ENCODE measurements around the gene RASA2. TPM values are rescaled to one million over a fixed set of nuclear protein-coding genes. Genes with fewer than 3 reads are reported as not detected.

Gene RASA2
- total and polyA plus RNA-seq, 2 of the 8 experiments (the other 6 are each of a cell fraction or from before 2014, with no cell fraction given), result 3.5 to 15.9 TPM

DNA sequence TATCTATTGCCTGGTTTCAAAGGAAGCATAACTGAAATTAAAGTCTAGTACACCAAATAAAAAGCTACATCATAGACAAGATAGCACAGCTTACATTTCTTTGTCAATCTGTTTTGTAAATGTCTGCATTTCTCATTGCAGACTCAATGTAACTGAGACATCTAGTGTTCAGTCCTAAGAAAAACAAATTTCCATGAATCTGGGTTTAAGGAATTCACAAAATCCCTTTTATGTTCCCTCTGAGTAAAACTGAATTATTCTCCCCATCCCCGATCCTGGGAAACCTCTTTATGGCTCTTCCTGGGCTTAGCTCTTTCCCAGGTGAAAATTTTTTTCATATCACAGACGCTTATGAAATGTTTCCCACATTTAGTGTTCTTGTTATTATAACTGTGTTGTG lies 21.6 kb upstream of the RASA2 start:
- no peaks in the 10 kb centered on the region for H3K4me1 ChIP-seq (replicated peaks in 1 of 4; ENCODE audit: control insufficient read depth in 3 of 4, insufficient read depth in 4 of 4, low read length in 3 of 4)
- no peak overlapping the region for H4K5ac ChIP-seq (ENCODE audit: insufficient read length, low read depth, low read length)
- FAIRE-seq (no peak), DNase-seq (ENCODE audit: low read depth in 1 of 2, low spot score in 2 of 2) (no peak)
- ChIA-PET CTCF (ENCODE audit: partially characterized antibody) (interaction anchor here (0.6 to 1.4 kb wide), 12 partner anchors 9 to 222 kb away, joined by 3 to 7 read pairs (median 3); no protein-coding TSS in a partner anchor), POLR2A (ENCODE audit: partially characterized antibody) (no interaction called here)
- no peak overlapping the region for H4K91ac ChIP-seq (replicated peaks; ENCODE audit: insufficient read length, low read length)
- H2BK12ac ChIP-seq (ENCODE audit: low read depth, low read length), result no peak overlapping the region
- H3K79me2 ChIP-seq (ENCODE audit: control insufficient read depth in 1 of 2, insufficient read depth in 2 of 2, low read length in 2 of 2), result no peaks in the 10 kb centered on the region
- H3K4ac ChIP-seq (replicated peaks; ENCODE audit: insufficient read length, low read depth, low read length), result no peak overlapping the region
- H3K4me2 ChIP-seq (ENCODE audit: insufficient read depth in 1 of 2, low read depth in 2 of 2, low read length in 2 of 2), result no peak overlapping the region
- H3K27ac ChIP-seq (ENCODE audit: low read depth, low read length), result no peak overlapping the region
- H3K23ac ChIP-seq (ENCODE audit: insufficient read length), result no peak overlapping the region
- H3K79me1 ChIP-seq (ENCODE audit: low read depth, low read length), result no peaks in the 10 kb centered on the region
- H2AK5ac ChIP-seq (ENCODE audit: low read depth, low read length), result no peak overlapping the region
- no peak overlapping the region for H2AFZ ChIP-seq (ENCODE audit: low read length)
- no peak overlapping the region for H2BK20ac ChIP-seq (ENCODE audit: low read length)
- H3K9ac ChIP-seq (replicated peaks in 1 of 4; ENCODE audit: extremely low read depth in 1 of 4, low read depth in 3 of 4, low read length in 3 of 4), result no peak overlapping the region
- H4K8ac ChIP-seq (ENCODE audit: extremely low read depth, insufficient read depth, low read length), result no peak overlapping the region
- no peaks in the 10 kb centered on the region; the same call in 1 of the 2 replicates for H3K23me2 ChIP-seq (ENCODE audit: low read depth, low read length)
- H3K14ac ChIP-seq (ENCODE audit: insufficient read length), result no peak overlapping the region
- no peaks in the 10 kb centered on the region for H4K20me1 ChIP-seq (replicated peaks in 1 of 2; ENCODE audit: control insufficient read depth in 1 of 2, insufficient read depth in 2 of 2, low read length in 2 of 2)
- H2BK120ac ChIP-seq (replicated peaks; ENCODE audit: low read depth, low read length), result no peak overlapping the region
- no peak overlapping the region for H3K4me3 ChIP-seq (ENCODE audit: extremely low read depth in 1 of 4, insufficient read depth in 2 of 4, low read depth in 3 of 4, low read length in 4 of 4)
- no peak overlapping the region for H3K18ac ChIP-seq (ENCODE audit: extremely low read depth, low read length)
- no peak overlapping the region for H3K56ac ChIP-seq (replicated peaks; ENCODE audit: insufficient read length, low read depth, low read length)
- H3K9me3 ChIP-seq (ENCODE audit: insufficient read depth in 2 of 2, low read depth in 1 of 2, low read length in 1 of 2), result peaks cover 0 to 2% of the 10 kb centered on the region in 2 experiments; a peak in 1 of 4 replicates
- no peaks in the 10 kb centered on the region for H3K36me3 ChIP-seq (ENCODE audit: control insufficient read depth in 2 of 4, insufficient read depth in 4 of 4, low read length in 3 of 4)
- WGBS, 2 experiments (ENCODE audit: extremely low coverage in 1 of 2, insufficient coverage in 1 of 2, insufficient read length in 1 of 2, insufficient replicate concordance in 2 of 2, low coverage in 1 of 2, low lambda C conversion rate in 2 of 2, missing lambda C conversion rate in 1 of 2), result 91% methylated on average over 2 of the region's 2 CpGs; no CpG with 5 or more reads in 1 of the 2 experiments
- H3K27me3 ChIP-seq (replicated peaks in 1 of 4; ENCODE audit: control insufficient read depth in 3 of 4, extremely low read depth in 1 of 4, insufficient read depth in 3 of 4, low read length in 3 of 4), result no peaks in the 10 kb centered on the region
- H2BK15ac ChIP-seq (ENCODE audit: low read length), result no peak overlapping the region
- H2BK5ac ChIP-seq (ENCODE audit: low read depth, low read length), result no peak overlapping the region
- TF ChIP-seq POLR2AphosphoS5 (IDR thresholded peaks at IDR 0.05; ENCODE audit: low read depth, low read length), result no peak
- TF ChIP-seq YY1 (IDR thresholded peaks at IDR 0.05; ENCODE audit: low read depth, low read length), result no peak
- no peak for TF ChIP-seq POU5F1 (IDR thresholded peaks at IDR 0.05; ENCODE audit: low read depth, low read length)
- TF ChIP-seq RAD21 (IDR thresholded peaks at IDR 0.05 in 1 of 2, conservative IDR thresholded peaks at IDR 0.05 in 1 of 2; ENCODE audit: low read depth in 2 of 2, low read length in 2 of 2), result no peak
- no peak for TF ChIP-seq BCL11A (IDR thresholded peaks at IDR 0.05; ENCODE audit: low read depth in 2 of 2, low read length in 2 of 2)
- TF ChIP-seq PHF8 (conservative IDR thresholded peaks at IDR 0.05; ENCODE audit: low read depth, low read length), result no peak
- TF ChIP-seq NANOG (IDR thresholded peaks at IDR 0.05; ENCODE audit: insufficient read depth, low read depth, low read length, poor library complexity, severe bottlenecking), result no peak
- no peak for TF ChIP-seq NRF1 (IDR thresholded peaks at IDR 0.05; ENCODE audit: low read depth, low read length)
- TF ChIP-seq CBX8 (IDR thresholded peaks at IDR 0.05; ENCODE audit: borderline replicate concordance, low read depth, low read length), result no peak
- TF ChIP-seq TCF12 (IDR thresholded peaks at IDR 0.05; ENCODE audit: low read depth, low read length), result no peak
- TF ChIP-seq HDAC6 (IDR thresholded peaks at IDR 0.05; ENCODE audit: low read depth, low read length), result no peak
- no peak for TF ChIP-seq SIRT6 (IDR thresholded peaks at IDR 0.05; ENCODE audit: low read length)
- no peak for TF ChIP-seq RNF2 (IDR thresholded peaks at IDR 0.05; ENCODE audit: borderline replicate concordance, low read depth, low read length, missing control alignments, poor library complexity, severe bottlenecking)
- no peak for TF ChIP-seq CTBP2 (IDR thresholded peaks at IDR 0.05; ENCODE audit: borderline replicate concordance, insufficient read depth, insufficient read length, low read length)

All from H1 (cell line).